22Rv1 (cell line): ENCODE data around the gene MAGEA9B.

ENCODE experiments used
- ZFX ChIP-seq: fragments of 450-650 bp; IDR thresholded peaks from 2 replicates; pipeline ENCODE4 v1.6.1; 2017; ENCODE audit warnings: antibody characterized with exemption, borderline replicate concordance
- TF ChIP-seq, protein P1 (sequence below): fragments of 450-650 bp; IDR thresholded peaks from 2 replicates; pipeline ENCODE4 v1.5.1; 2017; ENCODE audit warnings: mild to moderate bottlenecking

DNA sequence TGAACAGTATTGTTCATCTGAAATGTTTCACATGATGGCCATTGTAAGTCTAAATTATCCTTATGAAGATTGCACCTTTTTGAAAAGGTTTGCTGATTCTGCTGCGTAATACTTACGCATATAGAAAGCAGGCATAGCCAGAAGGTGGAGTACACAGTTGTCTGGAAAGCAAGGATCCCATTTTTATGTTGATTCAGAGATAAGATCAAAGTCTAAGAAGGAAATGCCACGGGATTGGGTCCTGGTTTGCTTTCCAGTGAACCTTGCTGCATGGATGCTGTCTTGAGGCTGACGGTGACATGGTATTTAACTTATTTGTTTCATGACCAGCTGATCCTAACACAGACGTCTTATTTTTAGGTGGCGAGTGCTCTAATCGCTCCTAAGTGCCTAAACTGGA lies 15.5 kb downstream of the MAGEA9B start:
- TF ChIP-seq, protein P1, sequence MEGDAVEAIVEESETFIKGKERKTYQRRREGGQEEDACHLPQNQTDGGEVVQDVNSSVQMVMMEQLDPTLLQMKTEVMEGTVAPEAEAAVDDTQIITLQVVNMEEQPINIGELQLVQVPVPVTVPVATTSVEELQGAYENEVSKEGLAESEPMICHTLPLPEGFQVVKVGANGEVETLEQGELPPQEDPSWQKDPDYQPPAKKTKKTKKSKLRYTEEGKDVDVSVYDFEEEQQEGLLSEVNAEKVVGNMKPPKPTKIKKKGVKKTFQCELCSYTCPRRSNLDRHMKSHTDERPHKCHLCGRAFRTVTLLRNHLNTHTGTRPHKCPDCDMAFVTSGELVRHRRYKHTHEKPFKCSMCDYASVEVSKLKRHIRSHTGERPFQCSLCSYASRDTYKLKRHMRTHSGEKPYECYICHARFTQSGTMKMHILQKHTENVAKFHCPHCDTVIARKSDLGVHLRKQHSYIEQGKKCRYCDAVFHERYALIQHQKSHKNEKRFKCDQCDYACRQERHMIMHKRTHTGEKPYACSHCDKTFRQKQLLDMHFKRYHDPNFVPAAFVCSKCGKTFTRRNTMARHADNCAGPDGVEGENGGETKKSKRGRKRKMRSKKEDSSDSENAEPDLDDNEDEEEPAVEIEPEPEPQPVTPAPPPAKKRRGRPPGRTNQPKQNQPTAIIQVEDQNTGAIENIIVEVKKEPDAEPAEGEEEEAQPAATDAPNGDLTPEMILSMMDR = no peak
- TF ChIP-seq ZFX = no peak
